ENCODE results near the gene IL27RA.

GRCh38 chr19:14059652-14060155, 28.1 kb downstream of the IL27RA start:
- TF ChIP-seq CTCF (IDR thresholded peaks at IDR 0.05) (no peak), POLR2A (IDR thresholded peaks at IDR 0.05) (no peak)

Data from uterus (tissue), 2 donors.